BE2C (cell line): ENCODE data around the gene PSMB5.

Experiments used
- DNase-seq: peaks from one replicate; pipeline ENCODE4 v3.0.0-alpha.2; 2020
- H3K27me3 ChIP-seq: fragments of 250-450 bp; sonication (Bioruptor Pico); 2 replicates; pipeline ENCODE4 v1.5.1; 2020; ENCODE audit warnings: mild to moderate bottlenecking
- H3K36me3 ChIP-seq: fragments of 250-450 bp; sonication (Bioruptor Pico); 2 replicates; pipeline ENCODE4 v1.5.1; 2020; ENCODE audit warnings: mild to moderate bottlenecking
- H3K4me1 ChIP-seq: fragments of 250-450 bp; sonication (Bioruptor Pico); 2 replicates; pipeline ENCODE4 v1.5.1; 2020
- H3K4me3 ChIP-seq: 2 replicates; pipeline ENCODE4 v1.5.1; 2011; ENCODE audit warnings: low read depth, low read length
- H3K9me3 ChIP-seq: fragments of 250-450 bp; sonication (Bioruptor Pico); 2 replicates; pipeline ENCODE4 v1.5.1; 2020
- TF ChIP-seq, protein P1 (sequence below): IDR thresholded peaks from 2 replicates; pipeline ENCODE4 v1.5.1; 2012; ENCODE audit warnings: mild to moderate bottlenecking, low read depth, low read length

Gene PSMB5

GRCh38 chr14:23068789-23069412 is 34.2 kb upstream of the PSMB5 start:
- Histone ChIP-seq H3K9me3 (no peaks in the 10 kb centered on the region), H3K27me3 (no peaks in the 10 kb centered on the region), H3K36me3 (peaks cover 63% of the 10 kb centered on the region), H3K4me1 (peaks cover 23% of the 10 kb centered on the region), H3K4me3 (peak overlapping the region; percentile 23)
- DNase-seq: peak; percentile 84
- TF ChIP-seq, protein P1, sequence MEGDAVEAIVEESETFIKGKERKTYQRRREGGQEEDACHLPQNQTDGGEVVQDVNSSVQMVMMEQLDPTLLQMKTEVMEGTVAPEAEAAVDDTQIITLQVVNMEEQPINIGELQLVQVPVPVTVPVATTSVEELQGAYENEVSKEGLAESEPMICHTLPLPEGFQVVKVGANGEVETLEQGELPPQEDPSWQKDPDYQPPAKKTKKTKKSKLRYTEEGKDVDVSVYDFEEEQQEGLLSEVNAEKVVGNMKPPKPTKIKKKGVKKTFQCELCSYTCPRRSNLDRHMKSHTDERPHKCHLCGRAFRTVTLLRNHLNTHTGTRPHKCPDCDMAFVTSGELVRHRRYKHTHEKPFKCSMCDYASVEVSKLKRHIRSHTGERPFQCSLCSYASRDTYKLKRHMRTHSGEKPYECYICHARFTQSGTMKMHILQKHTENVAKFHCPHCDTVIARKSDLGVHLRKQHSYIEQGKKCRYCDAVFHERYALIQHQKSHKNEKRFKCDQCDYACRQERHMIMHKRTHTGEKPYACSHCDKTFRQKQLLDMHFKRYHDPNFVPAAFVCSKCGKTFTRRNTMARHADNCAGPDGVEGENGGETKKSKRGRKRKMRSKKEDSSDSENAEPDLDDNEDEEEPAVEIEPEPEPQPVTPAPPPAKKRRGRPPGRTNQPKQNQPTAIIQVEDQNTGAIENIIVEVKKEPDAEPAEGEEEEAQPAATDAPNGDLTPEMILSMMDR: peak; percentile 100

DNA sequence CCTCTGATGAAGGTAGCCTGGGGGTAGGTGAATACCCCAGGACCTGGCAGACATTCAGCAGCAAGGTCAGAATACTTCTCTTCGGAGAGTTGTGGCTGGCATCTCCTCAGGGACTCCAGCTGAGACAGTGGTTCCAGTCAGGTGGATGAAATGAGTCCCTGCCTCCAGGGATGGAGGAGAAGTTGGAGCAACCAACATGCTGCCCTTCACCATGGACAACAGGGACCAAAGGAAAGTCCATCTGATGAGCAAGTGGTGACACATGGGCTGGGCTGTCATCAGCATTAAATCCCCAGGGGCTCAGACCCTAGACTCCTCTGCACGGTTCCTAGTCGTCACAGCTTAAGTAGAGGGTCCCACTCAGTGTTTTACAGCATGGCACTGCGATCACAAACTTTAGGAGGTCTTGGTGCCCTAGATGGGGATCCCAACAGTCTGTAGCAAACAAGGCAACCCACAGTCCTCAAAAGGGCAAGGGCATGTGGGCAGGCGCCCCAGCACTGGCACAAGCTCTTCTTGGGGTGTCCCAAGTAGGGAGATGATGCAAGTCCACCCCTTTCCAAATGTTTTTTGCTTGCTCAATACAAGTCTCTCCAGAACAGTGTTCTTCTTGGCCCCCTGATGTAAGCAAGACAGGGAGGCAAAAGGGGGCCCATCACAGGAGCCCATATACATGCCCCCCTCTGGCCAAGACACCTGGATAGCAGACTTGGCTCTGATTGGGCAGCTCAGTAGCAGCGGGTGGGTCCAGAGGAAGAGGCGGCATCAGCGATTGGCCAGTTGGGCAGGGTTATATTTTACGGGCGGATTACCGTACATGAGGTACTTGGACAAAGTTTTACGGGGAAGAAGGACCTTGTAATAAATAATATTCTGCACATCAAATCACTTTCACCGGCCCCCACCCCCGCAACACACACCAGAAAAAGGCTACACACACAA is 33.4 kb upstream of the PSMB5 start:
- DNase-seq: no peak
- H3K4me3 ChIP-seq: peak overlapping the region; percentile 23; the same call in 1 of the 2 replicates
- H3K9me3 ChIP-seq: no peaks in the 10 kb centered on the region
- peaks cover 68% of the 10 kb centered on the region for H3K36me3 ChIP-seq
- H3K27me3 ChIP-seq: no peaks in the 10 kb centered on the region
- TF ChIP-seq, protein P1: no peak
- peaks cover 23% of the 10 kb centered on the region for H3K4me1 ChIP-seq

DNA sequence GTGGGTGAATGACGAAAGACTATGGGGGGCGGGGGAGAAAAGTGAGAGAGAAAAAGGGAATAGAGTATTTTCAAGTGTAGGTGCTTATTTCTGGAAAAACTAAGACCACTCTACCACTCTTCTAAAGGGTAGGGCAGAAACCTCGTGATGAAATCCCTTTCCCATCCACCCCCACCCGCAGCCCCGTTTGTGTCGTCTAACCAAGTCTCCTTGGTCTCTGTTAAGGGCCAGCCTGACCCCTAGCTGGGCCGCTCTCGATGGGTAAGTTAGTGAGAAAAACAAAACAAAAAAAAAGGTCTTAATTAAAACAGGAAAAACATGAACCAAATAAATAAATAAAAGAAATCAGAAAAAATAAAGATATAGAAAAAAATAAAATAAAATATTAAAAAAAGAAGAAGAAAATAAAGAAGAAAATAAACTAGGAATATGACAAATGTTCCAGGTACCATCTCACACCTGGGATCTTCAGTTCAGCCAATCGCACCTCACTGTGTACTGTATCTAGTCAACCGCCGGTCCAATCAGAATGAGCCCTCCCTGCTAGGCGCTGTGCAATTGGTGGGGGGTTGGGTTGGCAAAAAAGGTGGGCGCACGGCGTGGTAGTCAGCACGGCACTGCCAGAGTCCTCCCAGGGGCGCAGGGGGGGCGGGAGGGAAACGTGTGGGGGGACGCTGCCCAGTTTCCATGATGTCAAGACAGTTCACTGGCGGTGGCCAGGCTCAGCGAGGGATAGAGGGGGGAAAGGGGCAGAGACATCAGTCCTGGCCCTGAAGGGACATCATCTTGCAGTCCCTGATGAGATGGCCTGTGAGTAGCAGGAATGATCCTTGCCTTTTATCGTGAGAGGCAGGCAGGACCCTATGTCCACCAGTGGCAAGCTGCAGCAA is 32.4 kb upstream of the PSMB5 start:
- no peak overlapping the region for H3K4me3 ChIP-seq
- TF ChIP-seq, protein P1: no peak
- H3K9me3 ChIP-seq: no peaks in the 10 kb centered on the region
- peaks cover 68% of the 10 kb centered on the region for H3K36me3 ChIP-seq
- no peaks in the 10 kb centered on the region for H3K27me3 ChIP-seq
- DNase-seq: no peak
- H3K4me1 ChIP-seq: peaks cover 14% of the 10 kb centered on the region

DNA sequence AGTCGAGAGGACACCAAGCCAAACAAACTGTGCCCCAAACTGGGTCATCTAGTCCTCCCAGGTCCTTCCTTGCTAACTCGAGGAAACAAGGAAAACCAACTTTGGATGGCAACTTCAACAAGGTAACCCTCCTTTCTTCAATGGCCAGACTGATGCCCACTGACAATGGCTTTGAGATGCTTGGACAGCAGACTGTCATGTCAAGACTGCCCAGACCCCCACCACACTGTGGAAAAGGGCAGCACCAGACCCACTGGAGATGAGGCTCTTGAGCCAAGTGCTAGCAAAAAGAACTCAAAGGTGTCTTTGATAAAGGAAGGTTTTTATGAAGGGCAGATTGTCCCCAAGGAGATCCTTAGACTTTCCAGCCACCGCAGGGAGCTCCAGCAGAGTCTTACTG is 31.7 kb upstream of the PSMB5 start:
- DNase-seq: no peak
- TF ChIP-seq, protein P1: no peak
- peaks cover 9% of the 10 kb centered on the region for H3K4me1 ChIP-seq
- no peaks in the 10 kb centered on the region for H3K9me3 ChIP-seq
- H3K4me3 ChIP-seq: no peak overlapping the region
- H3K36me3 ChIP-seq: peaks cover 70% of the 10 kb centered on the region
- H3K27me3 ChIP-seq: no peaks in the 10 kb centered on the region

GRCh38 chr14:23063601-23064000 is 28.9 kb upstream of the PSMB5 start:
- Histone ChIP-seq H3K36me3 (peaks cover 81% of the 10 kb centered on the region), H3K4me3 (no peak overlapping the region), H3K9me3 (no peaks in the 10 kb centered on the region), H3K4me1 (peaks cover under 1% of the 10 kb centered on the region; the same call in 1 of the 2 replicates), H3K27me3 (no peaks in the 10 kb centered on the region)
- TF ChIP-seq, protein P1: no peak
- no peak for DNase-seq
